ENCODE data around the gene GPC5.

DNA sequence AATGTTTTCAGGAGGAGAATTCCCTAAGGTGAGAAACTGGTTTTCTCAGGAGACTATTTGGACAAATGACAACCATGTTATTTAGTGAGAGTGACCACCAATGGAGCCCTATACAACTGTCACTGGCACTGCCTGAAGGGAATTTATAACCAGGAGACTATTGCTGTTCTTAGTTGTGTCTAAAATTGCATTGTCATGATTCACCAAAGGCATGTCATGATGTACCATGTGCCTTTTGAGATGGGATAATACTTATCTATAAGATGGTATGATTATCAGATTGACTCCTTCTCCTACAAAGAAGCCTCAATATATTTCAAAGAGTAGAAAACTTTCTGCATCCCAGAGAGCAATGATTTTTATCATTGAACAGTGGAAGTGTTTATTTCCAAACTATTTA lies 1088.8 kb downstream of the GPC5 start:
- TF ChIP-seq, protein P1, sequence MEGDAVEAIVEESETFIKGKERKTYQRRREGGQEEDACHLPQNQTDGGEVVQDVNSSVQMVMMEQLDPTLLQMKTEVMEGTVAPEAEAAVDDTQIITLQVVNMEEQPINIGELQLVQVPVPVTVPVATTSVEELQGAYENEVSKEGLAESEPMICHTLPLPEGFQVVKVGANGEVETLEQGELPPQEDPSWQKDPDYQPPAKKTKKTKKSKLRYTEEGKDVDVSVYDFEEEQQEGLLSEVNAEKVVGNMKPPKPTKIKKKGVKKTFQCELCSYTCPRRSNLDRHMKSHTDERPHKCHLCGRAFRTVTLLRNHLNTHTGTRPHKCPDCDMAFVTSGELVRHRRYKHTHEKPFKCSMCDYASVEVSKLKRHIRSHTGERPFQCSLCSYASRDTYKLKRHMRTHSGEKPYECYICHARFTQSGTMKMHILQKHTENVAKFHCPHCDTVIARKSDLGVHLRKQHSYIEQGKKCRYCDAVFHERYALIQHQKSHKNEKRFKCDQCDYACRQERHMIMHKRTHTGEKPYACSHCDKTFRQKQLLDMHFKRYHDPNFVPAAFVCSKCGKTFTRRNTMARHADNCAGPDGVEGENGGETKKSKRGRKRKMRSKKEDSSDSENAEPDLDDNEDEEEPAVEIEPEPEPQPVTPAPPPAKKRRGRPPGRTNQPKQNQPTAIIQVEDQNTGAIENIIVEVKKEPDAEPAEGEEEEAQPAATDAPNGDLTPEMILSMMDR (IDR thresholded peaks at IDR 0.05 in 4 of 5, conservative IDR thresholded peaks at IDR 0.05 in 1 of 5) = no peak
- TF ChIP-seq POLR2A (IDR thresholded peaks at IDR 0.05) = no peak

All from gastrocnemius medialis (tissue), 4 donors.